ENCODE data around the gene KCND3.

DNA sequence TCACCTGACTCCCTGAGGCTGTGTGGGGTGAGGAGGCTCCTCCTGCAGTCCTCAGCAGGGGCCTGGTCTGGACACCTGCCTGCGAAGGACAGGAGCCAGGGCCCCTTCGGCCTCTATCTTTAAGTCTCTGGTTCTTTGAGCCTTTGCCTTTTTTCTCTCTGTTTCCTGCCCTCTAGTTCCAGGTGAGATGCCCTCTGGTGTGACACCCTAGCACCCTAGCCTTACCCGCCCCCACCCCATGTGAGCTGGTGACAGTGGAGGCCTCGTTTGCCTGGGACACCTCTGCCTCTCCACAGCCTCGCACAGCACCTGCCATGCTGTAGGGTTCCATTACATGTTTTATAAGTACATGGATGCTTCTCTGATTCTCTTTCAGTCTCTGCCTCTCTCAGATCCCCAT is 186.5 kb downstream of the KCND3 start:
- TF ChIP-seq POLR2A (IDR thresholded peaks at IDR 0.05) (no peak), POLR2AphosphoS5 (IDR thresholded peaks at IDR 0.05; ENCODE audit: insufficient read depth in 1 of 2, low read depth in 1 of 2) (no peak)
- TF ChIP-seq, protein P1, sequence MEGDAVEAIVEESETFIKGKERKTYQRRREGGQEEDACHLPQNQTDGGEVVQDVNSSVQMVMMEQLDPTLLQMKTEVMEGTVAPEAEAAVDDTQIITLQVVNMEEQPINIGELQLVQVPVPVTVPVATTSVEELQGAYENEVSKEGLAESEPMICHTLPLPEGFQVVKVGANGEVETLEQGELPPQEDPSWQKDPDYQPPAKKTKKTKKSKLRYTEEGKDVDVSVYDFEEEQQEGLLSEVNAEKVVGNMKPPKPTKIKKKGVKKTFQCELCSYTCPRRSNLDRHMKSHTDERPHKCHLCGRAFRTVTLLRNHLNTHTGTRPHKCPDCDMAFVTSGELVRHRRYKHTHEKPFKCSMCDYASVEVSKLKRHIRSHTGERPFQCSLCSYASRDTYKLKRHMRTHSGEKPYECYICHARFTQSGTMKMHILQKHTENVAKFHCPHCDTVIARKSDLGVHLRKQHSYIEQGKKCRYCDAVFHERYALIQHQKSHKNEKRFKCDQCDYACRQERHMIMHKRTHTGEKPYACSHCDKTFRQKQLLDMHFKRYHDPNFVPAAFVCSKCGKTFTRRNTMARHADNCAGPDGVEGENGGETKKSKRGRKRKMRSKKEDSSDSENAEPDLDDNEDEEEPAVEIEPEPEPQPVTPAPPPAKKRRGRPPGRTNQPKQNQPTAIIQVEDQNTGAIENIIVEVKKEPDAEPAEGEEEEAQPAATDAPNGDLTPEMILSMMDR (IDR thresholded peaks at IDR 0.05): no peak
